ENCODE data around the gene MAN1A2.

DNA sequence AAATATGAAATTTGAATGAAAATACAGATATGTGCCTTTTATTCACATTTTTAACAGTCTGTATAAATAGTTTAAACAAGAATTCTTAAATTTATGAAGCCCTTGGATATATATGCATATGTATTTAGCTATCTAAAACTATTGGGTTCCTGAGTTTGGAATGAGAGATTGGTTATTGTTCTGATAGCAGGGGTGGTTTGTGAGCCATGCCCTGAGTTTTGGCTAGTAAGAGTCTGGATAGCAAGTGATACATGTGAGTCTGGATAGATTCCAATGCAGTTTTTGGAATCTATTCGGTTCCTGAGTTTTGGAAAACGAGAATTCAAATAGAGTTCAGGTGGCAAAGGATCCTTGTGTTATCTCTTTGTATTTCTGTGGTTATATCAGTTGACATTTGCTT, 2.8 kb downstream of the MAN1A2 start:
- TF ChIP-seq, protein P1, sequence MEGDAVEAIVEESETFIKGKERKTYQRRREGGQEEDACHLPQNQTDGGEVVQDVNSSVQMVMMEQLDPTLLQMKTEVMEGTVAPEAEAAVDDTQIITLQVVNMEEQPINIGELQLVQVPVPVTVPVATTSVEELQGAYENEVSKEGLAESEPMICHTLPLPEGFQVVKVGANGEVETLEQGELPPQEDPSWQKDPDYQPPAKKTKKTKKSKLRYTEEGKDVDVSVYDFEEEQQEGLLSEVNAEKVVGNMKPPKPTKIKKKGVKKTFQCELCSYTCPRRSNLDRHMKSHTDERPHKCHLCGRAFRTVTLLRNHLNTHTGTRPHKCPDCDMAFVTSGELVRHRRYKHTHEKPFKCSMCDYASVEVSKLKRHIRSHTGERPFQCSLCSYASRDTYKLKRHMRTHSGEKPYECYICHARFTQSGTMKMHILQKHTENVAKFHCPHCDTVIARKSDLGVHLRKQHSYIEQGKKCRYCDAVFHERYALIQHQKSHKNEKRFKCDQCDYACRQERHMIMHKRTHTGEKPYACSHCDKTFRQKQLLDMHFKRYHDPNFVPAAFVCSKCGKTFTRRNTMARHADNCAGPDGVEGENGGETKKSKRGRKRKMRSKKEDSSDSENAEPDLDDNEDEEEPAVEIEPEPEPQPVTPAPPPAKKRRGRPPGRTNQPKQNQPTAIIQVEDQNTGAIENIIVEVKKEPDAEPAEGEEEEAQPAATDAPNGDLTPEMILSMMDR (IDR thresholded peaks at IDR 0.05), result no peak
- TF ChIP-seq POLR2A (IDR thresholded peaks at IDR 0.05), result no peak
